DND-41 (cell line): Measurements from ENCODE around the gene ZFYVE28.

Source experiments
- EZH2 ChIP-seq: IDR thresholded peaks from 3 replicates; pipeline ENCODE4 v1.6.1; 2012; ENCODE audit warnings: borderline replicate concordance, low read depth, mild to moderate bottlenecking, moderate library complexity, low read length, inconsistent platforms; ENCODE audit not compliant: severe bottlenecking
- TF ChIP-seq, protein P1 (sequence below): IDR thresholded peaks from 2 replicates; pipeline ENCODE4 v1.5.1; 2012; ENCODE audit warnings: borderline replicate concordance, low read length, moderate library complexity, mild to moderate bottlenecking; ENCODE audit not compliant: poor library complexity, severe bottlenecking; ENCODE audit errors: extremely low read depth

- TF ChIP-seq, protein P1, sequence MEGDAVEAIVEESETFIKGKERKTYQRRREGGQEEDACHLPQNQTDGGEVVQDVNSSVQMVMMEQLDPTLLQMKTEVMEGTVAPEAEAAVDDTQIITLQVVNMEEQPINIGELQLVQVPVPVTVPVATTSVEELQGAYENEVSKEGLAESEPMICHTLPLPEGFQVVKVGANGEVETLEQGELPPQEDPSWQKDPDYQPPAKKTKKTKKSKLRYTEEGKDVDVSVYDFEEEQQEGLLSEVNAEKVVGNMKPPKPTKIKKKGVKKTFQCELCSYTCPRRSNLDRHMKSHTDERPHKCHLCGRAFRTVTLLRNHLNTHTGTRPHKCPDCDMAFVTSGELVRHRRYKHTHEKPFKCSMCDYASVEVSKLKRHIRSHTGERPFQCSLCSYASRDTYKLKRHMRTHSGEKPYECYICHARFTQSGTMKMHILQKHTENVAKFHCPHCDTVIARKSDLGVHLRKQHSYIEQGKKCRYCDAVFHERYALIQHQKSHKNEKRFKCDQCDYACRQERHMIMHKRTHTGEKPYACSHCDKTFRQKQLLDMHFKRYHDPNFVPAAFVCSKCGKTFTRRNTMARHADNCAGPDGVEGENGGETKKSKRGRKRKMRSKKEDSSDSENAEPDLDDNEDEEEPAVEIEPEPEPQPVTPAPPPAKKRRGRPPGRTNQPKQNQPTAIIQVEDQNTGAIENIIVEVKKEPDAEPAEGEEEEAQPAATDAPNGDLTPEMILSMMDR: no peak
- TF ChIP-seq EZH2: no peak
Measured at GRCh38 chr4:2378401-2378800, 40.0 kb downstream of the ZFYVE28 start.
